Measurements from ENCODE around the gene KCND3.

DNA sequence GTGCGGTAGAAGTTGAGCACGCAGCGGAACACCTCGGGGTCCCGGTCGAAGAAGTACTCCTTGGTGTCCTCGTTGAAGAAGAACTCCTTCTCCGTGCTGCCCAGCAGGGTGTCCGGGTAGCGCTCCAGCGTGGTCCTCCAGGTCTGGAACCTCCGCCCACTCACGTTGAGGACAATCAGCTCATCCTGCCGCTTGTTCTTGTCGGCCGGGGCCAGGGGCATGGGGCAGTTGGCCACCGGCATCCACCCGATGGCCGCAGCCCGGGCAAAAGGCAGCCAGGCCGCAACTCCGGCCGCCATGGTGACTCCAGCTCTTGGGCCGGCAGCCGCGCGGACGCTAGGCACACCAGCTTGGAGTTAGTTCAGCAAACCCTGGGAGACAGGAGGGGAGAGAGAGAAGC lies 7.0 kb downstream of the KCND3 start:
- TF ChIP-seq GATA3 (IDR thresholded peaks at IDR 0.05; ENCODE audit: low read depth, low read length) (no peak), GATA2 (IDR thresholded peaks at IDR 0.05; ENCODE audit: low read depth, low read length) (no peak)
